Measurements from ENCODE around the gene APCDD1L.
"Not testable (repeated sequence)": the region's sequence is repeated elsewhere in the genome, so short reads cannot be mapped to it uniquely, and the experiment has no call there.

APCDD1L gene

GRCh38 chr20:58544891-58545290, 29.7 kb upstream of the APCDD1L start:
- DNase-seq = no peak

DNA sequence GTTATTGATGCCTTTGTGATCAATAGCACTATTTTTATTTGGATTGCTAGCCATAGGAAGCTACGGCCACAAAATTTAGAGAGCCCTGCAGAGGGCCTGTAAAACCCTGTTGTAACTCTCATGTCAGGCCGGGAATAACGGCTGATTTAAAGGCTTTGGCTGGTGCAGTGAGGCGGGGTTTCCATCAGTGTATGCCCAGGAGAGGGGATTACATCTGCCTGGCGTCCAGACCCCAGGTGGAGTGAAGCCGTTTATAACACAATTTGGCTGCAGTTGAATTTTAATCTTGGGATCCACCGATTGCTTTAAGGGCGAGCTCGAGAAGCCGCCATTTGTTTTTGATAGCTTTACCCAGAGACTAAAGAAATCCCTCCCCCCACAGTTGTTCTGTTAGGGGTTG, 29.1 kb upstream of the APCDD1L start:
- no peak for DNase-seq

- no peak for DNase-seq
Observed at GRCh38 chr20:58543274-58543673, 28.1 kb upstream of the APCDD1L start.

DNA sequence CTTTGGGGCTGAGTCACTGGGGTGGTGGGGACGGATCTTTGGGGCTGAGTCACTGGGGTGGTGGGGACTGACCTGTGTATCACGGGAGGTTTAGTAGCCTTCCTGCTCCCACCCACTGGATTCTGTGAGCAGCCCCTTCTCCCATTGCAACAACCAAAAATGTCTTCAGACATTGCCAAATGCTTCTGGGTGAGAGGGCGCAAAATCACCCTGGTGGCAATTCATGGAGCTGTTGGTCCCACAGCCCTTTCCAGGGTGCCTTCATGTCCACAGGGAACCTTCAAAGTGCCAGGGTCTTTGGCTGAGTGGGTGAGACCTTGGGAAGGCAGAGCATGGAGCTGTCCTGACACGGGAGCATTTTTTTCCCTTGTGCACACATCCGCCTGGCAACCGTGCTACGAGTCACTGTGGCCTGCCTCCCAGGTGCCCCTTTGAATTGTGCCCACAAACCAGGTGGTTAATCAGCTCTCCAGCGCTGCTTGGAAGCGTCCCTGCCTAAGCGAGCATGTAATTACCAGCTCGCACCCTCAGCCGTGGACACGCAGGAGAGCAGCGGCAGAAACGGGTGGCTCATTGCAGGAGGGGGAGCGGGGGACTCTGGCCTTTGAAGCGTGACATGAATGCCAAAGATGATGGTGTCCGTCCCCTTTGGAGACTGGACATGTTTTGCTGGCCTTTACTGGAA, 27.4 kb upstream of the APCDD1L start:
- DNase-seq = no peak

DNA sequence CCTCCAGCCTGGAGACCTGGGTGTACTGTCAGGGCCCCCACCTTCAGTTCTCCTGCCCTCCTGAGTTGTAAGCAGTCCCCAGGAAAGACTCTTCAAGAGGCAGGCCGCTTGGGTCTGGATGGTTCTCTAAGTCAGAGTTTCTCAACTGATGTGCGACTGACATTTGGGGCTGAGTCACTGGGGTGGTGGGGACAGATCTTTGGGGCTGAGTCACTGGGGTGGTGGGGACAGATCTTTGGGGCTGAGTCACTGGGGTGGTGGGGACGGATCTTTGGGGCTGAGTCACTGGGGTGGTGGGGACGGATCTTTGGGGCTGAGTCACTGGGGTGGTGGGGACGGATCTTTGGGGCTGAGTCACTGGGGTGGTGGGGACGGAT, 26.8 kb upstream of the APCDD1L start:
- DNase-seq = not testable (repeated sequence)

DNA sequence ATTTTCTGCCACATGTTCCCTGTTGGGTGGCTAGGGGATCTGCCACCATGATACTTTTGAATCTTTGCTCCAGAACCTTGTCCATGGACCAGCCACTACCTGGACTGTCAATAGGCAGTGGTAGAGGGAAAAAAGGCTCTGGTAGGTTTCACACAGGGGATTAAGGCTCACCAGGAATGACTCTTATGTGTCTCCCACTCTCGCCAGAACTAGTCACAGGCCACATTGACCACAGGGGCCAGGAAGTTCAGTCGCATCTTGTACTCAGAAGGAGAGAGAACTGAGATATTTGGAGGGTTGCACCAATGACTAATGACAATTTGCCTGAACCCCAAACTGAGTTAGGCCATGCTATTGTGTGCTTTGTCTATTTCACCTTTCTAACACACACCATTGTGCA, 23.6 kb upstream of the APCDD1L start:
- no peak for DNase-seq

DNA sequence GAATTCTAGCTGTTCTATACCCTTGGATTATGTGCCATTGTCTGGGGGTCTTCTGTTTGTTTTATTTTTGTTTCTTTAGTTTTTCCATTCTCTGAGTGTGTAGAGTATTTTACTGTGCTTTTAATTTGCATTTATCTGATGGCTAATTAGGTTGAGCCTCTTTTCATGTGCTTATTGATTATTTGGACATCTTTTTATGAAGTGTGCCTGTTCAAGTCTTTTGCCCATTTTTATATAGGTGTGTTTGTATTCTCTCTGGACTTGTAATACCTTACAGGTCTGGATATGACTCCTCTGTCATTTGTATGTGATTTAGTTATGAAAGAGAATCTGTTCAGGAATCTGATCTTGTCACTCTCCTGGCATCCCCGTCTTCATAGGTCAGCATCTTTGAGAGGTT, 22.6 kb upstream of the APCDD1L start:
- no peak for DNase-seq

DNA sequence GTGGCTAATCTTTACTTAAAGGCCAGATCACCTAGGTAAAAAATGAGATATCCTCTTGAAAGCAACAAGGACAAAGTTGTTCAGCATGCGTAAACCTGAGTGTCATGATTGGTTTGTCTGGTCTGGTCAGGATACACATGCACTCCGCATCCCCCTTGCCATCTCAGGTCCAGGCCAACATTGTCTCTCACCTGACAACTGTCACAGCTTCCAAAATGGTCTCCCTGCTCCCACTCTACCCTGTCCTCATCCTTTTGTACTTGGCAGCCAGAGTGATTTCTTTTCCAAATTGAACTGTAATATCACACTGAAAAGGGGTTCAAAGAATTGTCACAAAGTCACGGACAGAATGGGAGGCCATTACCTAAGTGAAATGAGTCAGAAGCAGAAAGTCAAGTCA, 21.1 kb upstream of the APCDD1L start:
- no peak for DNase-seq

DNA sequence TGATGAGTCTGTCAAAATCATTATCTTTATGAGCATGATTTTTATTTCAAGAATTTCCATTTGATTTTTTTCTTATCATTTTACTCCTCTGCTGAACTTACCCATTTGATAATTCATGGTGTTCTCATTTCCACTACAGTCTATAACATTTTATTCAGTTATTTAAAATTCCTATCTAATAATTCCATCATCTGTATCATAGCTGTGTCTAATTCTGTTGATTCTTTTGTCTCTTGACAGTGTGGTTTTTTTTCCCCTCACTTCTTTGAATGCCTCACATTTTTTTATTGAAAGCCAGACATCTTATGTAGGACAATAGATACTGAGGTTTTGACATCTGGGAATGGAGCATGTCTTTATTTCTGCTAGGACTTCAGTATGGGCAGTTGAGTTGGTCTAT, 16.5 kb upstream of the APCDD1L start:
- no peak for DNase-seq

- no peak for DNase-seq
Observed at GRCh38 chr20:58531063-58531462, 15.9 kb upstream of the APCDD1L start.

DNA sequence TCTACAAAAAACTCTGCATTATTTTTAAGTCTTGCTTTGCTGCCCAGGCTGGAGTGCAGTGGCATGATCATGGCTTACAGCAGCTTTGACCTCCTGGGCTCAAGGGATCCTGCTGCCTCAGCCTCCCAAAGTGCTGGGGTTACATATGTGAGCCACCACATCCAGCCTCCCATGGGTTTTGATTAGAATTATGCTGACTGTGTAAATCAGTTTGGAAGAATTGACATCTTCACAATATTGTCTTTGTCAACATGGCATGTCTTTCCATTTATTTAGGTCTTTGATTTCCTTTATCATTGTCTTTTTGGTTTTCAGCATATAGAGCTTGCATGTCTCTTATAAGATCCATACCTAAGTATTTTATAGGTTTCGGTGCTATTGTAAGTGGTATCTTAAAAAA, 13.2 kb upstream of the APCDD1L start:
- no peak for DNase-seq

- no peak for DNase-seq
Observed at GRCh38 chr20:58526411-58526810, 11.2 kb upstream of the APCDD1L start.

GRCh38 chr20:58524814-58525213, 9.6 kb upstream of the APCDD1L start:
- DNase-seq = no peak

- DNase-seq = no peak
Observed at GRCh38 chr20:58523971-58524315, 8.7 kb upstream of the APCDD1L start.

GRCh38 chr20:58523072-58523970, 8.1 kb upstream of the APCDD1L start:
- peak; percentile 85 for DNase-seq

GRCh38 chr20:58522666-58523065, 7.5 kb upstream of the APCDD1L start:
- DNase-seq = peak; percentile 87

DNA sequence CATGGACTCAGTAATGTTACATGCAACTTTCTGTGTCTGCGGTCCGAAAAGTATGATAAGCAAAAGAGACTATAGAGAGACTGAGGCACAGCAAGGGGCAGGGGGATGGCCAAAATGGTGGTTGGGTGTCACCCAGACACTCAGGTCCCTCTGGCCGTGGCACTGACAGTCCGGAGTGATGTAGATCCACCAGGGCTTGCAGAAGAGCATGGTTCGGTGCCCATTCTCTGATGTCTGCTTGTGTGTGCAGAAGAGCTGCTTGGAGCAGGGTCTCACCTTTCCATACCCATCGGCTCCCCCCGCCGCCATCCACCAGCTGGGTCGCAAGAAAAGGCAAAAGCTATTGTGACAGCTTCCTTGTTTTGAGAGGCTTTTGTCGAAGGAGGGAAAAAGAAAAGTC, 6.6 kb upstream of the APCDD1L start:
- DNase-seq = no peak

- DNase-seq = no peak
Observed at GRCh38 chr20:58519940-58520712, 4.9 kb upstream of the APCDD1L start.

DNA sequence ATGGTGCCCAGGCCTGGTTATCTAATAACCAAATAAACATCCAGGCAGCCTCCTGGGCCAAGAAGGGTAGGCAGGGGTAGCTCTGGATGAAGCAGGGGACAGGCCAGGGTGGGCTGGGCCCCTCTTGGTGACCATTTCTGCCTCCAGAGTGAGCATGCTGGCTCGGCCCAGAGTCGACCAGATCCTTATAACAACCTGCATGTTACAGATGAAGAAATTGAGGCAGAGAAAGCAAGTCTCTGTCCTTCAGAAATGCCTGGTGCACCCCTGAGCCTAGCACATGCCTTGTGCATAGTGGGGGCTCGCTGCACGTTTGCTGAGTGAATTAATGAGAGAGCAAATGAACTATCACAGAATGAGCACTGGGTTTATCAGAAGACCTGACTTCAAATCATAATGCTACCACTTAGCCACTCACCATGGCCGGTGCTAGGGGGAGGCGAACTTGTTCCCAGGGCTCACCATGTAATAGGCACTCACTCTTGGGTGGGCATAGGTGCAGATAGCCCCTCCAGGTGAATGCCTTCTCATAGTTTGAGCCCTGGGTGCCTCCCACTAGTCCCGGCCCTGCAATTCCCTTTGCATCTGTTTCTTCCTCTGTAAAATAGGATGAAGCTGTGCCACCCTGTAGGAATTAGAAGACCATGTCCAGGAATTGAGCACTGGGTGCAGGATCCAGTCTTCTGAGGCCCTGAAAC, 3.8 kb upstream of the APCDD1L start:
- no peak for DNase-seq

DNA sequence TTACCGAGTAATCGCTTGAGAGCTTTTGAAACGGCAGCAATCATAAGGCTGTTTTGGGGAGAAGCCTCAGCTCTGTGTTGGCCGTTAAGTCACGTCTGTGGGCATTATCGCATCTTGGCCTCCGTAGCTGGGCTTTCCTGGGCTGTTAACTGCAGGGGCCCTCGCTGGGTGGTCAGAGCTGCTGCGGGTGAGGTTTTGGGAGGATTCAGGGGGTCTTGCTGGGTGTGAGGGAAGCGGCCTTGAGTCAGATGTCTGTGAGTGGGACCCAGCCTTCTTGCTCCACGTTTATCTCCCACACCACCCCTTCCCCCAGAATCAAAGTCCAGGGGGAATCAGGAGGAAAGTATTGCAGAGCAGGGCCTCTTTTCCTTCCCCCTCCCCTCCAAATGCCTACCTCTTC, 3.2 kb upstream of the APCDD1L start:
- no peak for DNase-seq

GRCh38 chr20:58514321-58515232, 622 bp downstream of the APCDD1L start:
- DNase-seq = no peak

Data from NCI-H2171 treated with DMSO at 0.1 percent for 48 hours (cell line).